Adipocyte (in vitro differentiated cells): Measurements from ENCODE around the gene CENPH.
"Not testable (repeated sequence)": the region's sequence is repeated elsewhere in the genome, so short reads cannot be mapped to it uniquely, and the experiment has no call there.

Experiments
- DNase-seq: peaks from one replicate; pipeline ENCODE4 v3.0.0-alpha.2; 2015; ENCODE audit warnings: low read depth
- H3K27me3 ChIP-seq: replicated peaks from 2 replicates; pipeline ENCODE4 v1.7.0; 2013; ENCODE audit warnings: mild to moderate bottlenecking, low read length, moderate library complexity; ENCODE audit not compliant: control insufficient read depth, insufficient read depth
- H3K36me3 ChIP-seq: 2 replicates; pipeline ENCODE4 v1.7.0; 2013; ENCODE audit warnings: low read length, mild to moderate bottlenecking, moderate library complexity; ENCODE audit not compliant: control insufficient read depth, insufficient read depth, severe bottlenecking
- H3K4me1 ChIP-seq: 2 replicates; pipeline ENCODE4 v1.7.0; 2013; ENCODE audit warnings: mild to moderate bottlenecking, low read length, moderate library complexity; ENCODE audit not compliant: control insufficient read depth, insufficient read depth
- H3K4me3 ChIP-seq: 2 replicates; pipeline ENCODE4 v1.7.0; 2013; ENCODE audit warnings: mild to moderate bottlenecking, low read length, moderate library complexity
- H3K9ac ChIP-seq: 2 replicates; pipeline ENCODE4 v1.7.0; 2013; ENCODE audit warnings: mild to moderate bottlenecking, low read length, moderate library complexity
- H3K9me3 ChIP-seq: 2 replicates; pipeline ENCODE4 v1.7.0; 2013; ENCODE audit warnings: mild to moderate bottlenecking, low read length, moderate library complexity; ENCODE audit not compliant: control insufficient read depth

The CENPH gene

GRCh38 chr5:69166686-69167492 lies 22.5 kb upstream of the CENPH start, which contains the start of gene CCNB1:
CCNB1 (plus strand) TSS chr5:69167150; CDS start chr5:69167263, 113 bp downstream.
- peak within 1 kb of the TSS; percentile 79 for H3K9ac ChIP-seq
- peaks cover 15% of the 10 kb centered on the region for H3K4me1 ChIP-seq
- H3K4me3 ChIP-seq: peak within 1 kb of the TSS; percentile 89
- peaks cover 8% of the 10 kb centered on the region for H3K36me3 ChIP-seq
- H3K9me3 ChIP-seq: no peaks in the 10 kb centered on the region
- no peaks in the 10 kb centered on the region for H3K27me3 ChIP-seq
- peak; percentile 99 for DNase-seq

- Histone ChIP-seq H3K4me3 (peak overlapping the region; percentile 89), H3K9ac (peak overlapping the region; percentile 74), H3K4me1 (peaks cover 15% of the 10 kb centered on the region), H3K36me3 (peaks cover 8% of the 10 kb centered on the region), H3K9me3 (no peaks in the 10 kb centered on the region), H3K27me3 (no peaks in the 10 kb centered on the region)
- peak; percentile 34 for DNase-seq
Observed at GRCh38 chr5:69167493-69167855, 21.9 kb upstream of the CENPH start.

- Histone ChIP-seq H3K9ac (peak overlapping the region; percentile 74), H3K27me3 (no peaks in the 10 kb centered on the region), H3K9me3 (no peaks in the 10 kb centered on the region), H3K36me3 (peaks cover 8% of the 10 kb centered on the region), H3K4me3 (peak overlapping the region; percentile 89), H3K4me1 (peaks cover 15% of the 10 kb centered on the region)
- DNase-seq: no peak
Observed at GRCh38 chr5:69167929-69168328, 21.5 kb upstream of the CENPH start.

- no peak overlapping the region for H3K9ac ChIP-seq
- no peak overlapping the region for H3K4me3 ChIP-seq
- H3K9me3 ChIP-seq: no peaks in the 10 kb centered on the region
- H3K4me1 ChIP-seq: peaks cover 15% of the 10 kb centered on the region
- no peaks in the 10 kb centered on the region for H3K27me3 ChIP-seq
- H3K36me3 ChIP-seq: peaks cover 18% of the 10 kb centered on the region
- no peak for DNase-seq
Observed at GRCh38 chr5:69170495-69170894, 18.9 kb upstream of the CENPH start.

- Histone ChIP-seq H3K9me3 (no peaks in the 10 kb centered on the region), H3K4me1 (peaks cover 12% of the 10 kb centered on the region), H3K27me3 (no peaks in the 10 kb centered on the region), H3K9ac (no peak overlapping the region), H3K36me3 (peaks cover 20% of the 10 kb centered on the region), H3K4me3 (no peak overlapping the region)
- no peak for DNase-seq
Observed at GRCh38 chr5:69170969-69171368, 18.4 kb upstream of the CENPH start.

GRCh38 chr5:69181659-69182293 lies 7.6 kb upstream of the CENPH start:
- H3K36me3 ChIP-seq: peaks cover 11% of the 10 kb centered on the region
- H3K4me3 ChIP-seq, H3K4me1 ChIP-seq, DNase-seq, H3K27me3 ChIP-seq, H3K9ac ChIP-seq, H3K9me3 ChIP-seq: not testable (repeated sequence)

GRCh38 chr5:69184621-69185020 lies 4.8 kb upstream of the CENPH start:
- no peak for DNase-seq
- peaks cover 4% of the 10 kb centered on the region for H3K4me1 ChIP-seq
- H3K9ac ChIP-seq: no peak overlapping the region
- H3K9me3 ChIP-seq: no peaks in the 10 kb centered on the region
- H3K4me3 ChIP-seq: no peak overlapping the region
- no peaks in the 10 kb centered on the region for H3K27me3 ChIP-seq
- H3K36me3 ChIP-seq: no peaks in the 10 kb centered on the region

- Histone ChIP-seq H3K36me3 (no peaks in the 10 kb centered on the region), H3K4me1 (peaks cover 12% of the 10 kb centered on the region), H3K9ac (no peak overlapping the region), H3K27me3 (no peaks in the 10 kb centered on the region), H3K9me3 (no peaks in the 10 kb centered on the region), H3K4me3 (no peak overlapping the region)
- DNase-seq: no peak
Observed at GRCh38 chr5:69187342-69187741, 2.0 kb upstream of the CENPH start.

GRCh38 chr5:69188811-69189161 lies 597 bp upstream of the CENPH start:
- Histone ChIP-seq H3K36me3 (no peaks in the 10 kb centered on the region), H3K4me3 (peak overlapping the region; percentile 100), H3K9me3 (no peaks in the 10 kb centered on the region), H3K4me1 (peaks cover 12% of the 10 kb centered on the region), H3K9ac (peak overlapping the region; percentile 92), H3K27me3 (no peaks in the 10 kb centered on the region)
- DNase-seq: no peak

GRCh38 chr5:69202497-69202896 lies 13.1 kb downstream of the CENPH start:
- H3K4me1 ChIP-seq: no peaks in the 10 kb centered on the region
- H3K9ac ChIP-seq: no peak overlapping the region
- no peak overlapping the region for H3K4me3 ChIP-seq
- no peaks in the 10 kb centered on the region for H3K9me3 ChIP-seq
- DNase-seq: peak; percentile 38
- H3K27me3 ChIP-seq: no peaks in the 10 kb centered on the region
- no peaks in the 10 kb centered on the region for H3K36me3 ChIP-seq

GRCh38 chr5:69206528-69207190 lies 17.3 kb downstream of the CENPH start:
- no peaks in the 10 kb centered on the region for H3K36me3 ChIP-seq
- no peaks in the 10 kb centered on the region for H3K9me3 ChIP-seq
- H3K4me1 ChIP-seq: peaks cover 8% of the 10 kb centered on the region
- H3K4me3 ChIP-seq: no peak overlapping the region
- H3K9ac ChIP-seq: no peak overlapping the region
- no peaks in the 10 kb centered on the region for H3K27me3 ChIP-seq
- DNase-seq: no peak
